ENCODE data around the gene RRM1. TPM values are rescaled to one million over a fixed set of nuclear protein-coding genes. Genes with fewer than 3 reads are reported as not detected.

RRM1 gene
- total RNA-seq, 1 experiment from 2014 or later: 138 TPM

GRCh38 chr11:4102711-4103110 is 8.1 kb downstream of the RRM1 start:
- H3K27ac ChIP-seq (ENCODE audit: insufficient read length, low read depth, low read length): no peak overlapping the region
- no peak overlapping the region for H2BK15ac ChIP-seq (ENCODE audit: low read depth, low read length)
- H3K23me2 ChIP-seq (ENCODE audit: insufficient read length, low read depth, low read length, poor library complexity, severe bottlenecking): no peaks in the 10 kb centered on the region
- H2AK5ac ChIP-seq (ENCODE audit: insufficient read length, low read length): no peak overlapping the region
- no peak overlapping the region for H3K23ac ChIP-seq (ENCODE audit: insufficient read length, low read depth, low read length)
- no peak overlapping the region for H4K8ac ChIP-seq (replicated peaks; ENCODE audit: insufficient read length, low read depth, low read length)
- H2BK20ac ChIP-seq (ENCODE audit: low read depth, low read length, poor library complexity, severe bottlenecking): no peak overlapping the region
- no peak overlapping the region for H3T11ph ChIP-seq (ENCODE audit: low read length)
- Mint-ChIP-seq H3K36me3 (ENCODE audit: insufficient read depth in 1 of 3, low read depth in 3 of 3) (peaks cover 6 to 48% (median 34%) of the 10 kb centered on the region in 3 experiments; a peak in 6 of 7 replicates), H3K9me3 (no peaks in the 10 kb centered on the region), H3K27me3 (ENCODE audit: low read depth) (no peaks in the 10 kb centered on the region), H3K27ac (no peak overlapping the region), H3K4me1 (peaks cover under 1 to 5% of the 10 kb centered on the region in 2 experiments; a peak in 3 of 4 replicates), H3K4me3 (no peak overlapping the region)
- H3K9ac ChIP-seq (ENCODE audit: extremely low read depth, insufficient read length, low read length): no peak overlapping the region
- no CpG with 5 or more reads among the region's 4 CpGs for WGBS (ENCODE audit: extremely low coverage, insufficient read length, low lambda C conversion rate)
- no peaks in the 10 kb centered on the region for H3K79me1 ChIP-seq (ENCODE audit: insufficient read depth, low read depth, low read length, poor library complexity, severe bottlenecking)
- TF ChIP-seq, protein P1, sequence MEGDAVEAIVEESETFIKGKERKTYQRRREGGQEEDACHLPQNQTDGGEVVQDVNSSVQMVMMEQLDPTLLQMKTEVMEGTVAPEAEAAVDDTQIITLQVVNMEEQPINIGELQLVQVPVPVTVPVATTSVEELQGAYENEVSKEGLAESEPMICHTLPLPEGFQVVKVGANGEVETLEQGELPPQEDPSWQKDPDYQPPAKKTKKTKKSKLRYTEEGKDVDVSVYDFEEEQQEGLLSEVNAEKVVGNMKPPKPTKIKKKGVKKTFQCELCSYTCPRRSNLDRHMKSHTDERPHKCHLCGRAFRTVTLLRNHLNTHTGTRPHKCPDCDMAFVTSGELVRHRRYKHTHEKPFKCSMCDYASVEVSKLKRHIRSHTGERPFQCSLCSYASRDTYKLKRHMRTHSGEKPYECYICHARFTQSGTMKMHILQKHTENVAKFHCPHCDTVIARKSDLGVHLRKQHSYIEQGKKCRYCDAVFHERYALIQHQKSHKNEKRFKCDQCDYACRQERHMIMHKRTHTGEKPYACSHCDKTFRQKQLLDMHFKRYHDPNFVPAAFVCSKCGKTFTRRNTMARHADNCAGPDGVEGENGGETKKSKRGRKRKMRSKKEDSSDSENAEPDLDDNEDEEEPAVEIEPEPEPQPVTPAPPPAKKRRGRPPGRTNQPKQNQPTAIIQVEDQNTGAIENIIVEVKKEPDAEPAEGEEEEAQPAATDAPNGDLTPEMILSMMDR (conservative IDR thresholded peaks at IDR 0.05): no peak
- no peak overlapping the region for H3K14ac ChIP-seq (ENCODE audit: insufficient read depth, low read length)
- H2AFZ ChIP-seq (ENCODE audit: low read length): no peak overlapping the region
- H3K18ac ChIP-seq (ENCODE audit: insufficient read length, low read depth, low read length): no peak overlapping the region
- no peak overlapping the region for H3K4me2 ChIP-seq (ENCODE audit: insufficient read depth, insufficient read length, low read length)
- H3K27me3 ChIP-seq (ENCODE audit: insufficient read depth, low read length): no peaks in the 10 kb centered on the region
- no peaks in the 10 kb centered on the region for H3K4me1 ChIP-seq (ENCODE audit: insufficient read depth, low read length)
- no peak overlapping the region for H2BK12ac ChIP-seq (ENCODE audit: insufficient read length, low read depth, low read length)
- H2BK120ac ChIP-seq (ENCODE audit: low read depth, low read length, poor library complexity, severe bottlenecking): no peak overlapping the region
- H2BK5ac ChIP-seq (ENCODE audit: insufficient read length, low read length): no peak overlapping the region
- no peak overlapping the region for H3K4ac ChIP-seq (ENCODE audit: low read depth, low read length)
- no peak for DNase-seq
- H4K91ac ChIP-seq (ENCODE audit: insufficient read length, low read depth, low read length): no peak overlapping the region
- no peak overlapping the region for H4K5ac ChIP-seq (ENCODE audit: insufficient read length, low read depth, low read length)
- H3K56ac ChIP-seq (ENCODE audit: insufficient read length, low read depth, low read length): no peak overlapping the region
- no peaks in the 10 kb centered on the region for H3K79me2 ChIP-seq (ENCODE audit: insufficient read depth, low read length)
- H3K9me3 ChIP-seq (ENCODE audit: control insufficient read depth, low read depth, low read length): no peaks in the 10 kb centered on the region
- H4K20me1 ChIP-seq (ENCODE audit: control insufficient read depth, insufficient read depth, insufficient read length): no peaks in the 10 kb centered on the region
